ENCODE data around the gene ARV1.

DNA sequence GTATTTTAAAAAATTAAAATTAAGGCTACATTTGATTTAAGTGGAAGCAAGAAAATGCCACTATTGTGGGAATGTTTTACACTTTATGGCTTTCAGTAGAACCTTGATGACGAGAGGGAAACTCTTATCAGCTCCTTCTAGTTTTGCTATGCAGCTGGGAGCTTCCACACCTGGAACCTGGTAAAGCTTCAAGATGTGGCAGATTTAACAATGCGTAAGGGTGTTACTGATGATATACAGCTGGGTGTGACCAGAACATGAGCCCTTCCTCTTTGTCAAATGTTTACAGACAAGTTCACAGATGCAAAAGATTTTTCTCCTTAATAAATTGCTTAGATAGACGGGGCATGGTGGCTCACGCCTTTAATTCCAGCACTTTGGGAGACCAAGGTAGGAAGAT lies 20.5 kb upstream of the ARV1 start:
- TF ChIP-seq, protein P1, sequence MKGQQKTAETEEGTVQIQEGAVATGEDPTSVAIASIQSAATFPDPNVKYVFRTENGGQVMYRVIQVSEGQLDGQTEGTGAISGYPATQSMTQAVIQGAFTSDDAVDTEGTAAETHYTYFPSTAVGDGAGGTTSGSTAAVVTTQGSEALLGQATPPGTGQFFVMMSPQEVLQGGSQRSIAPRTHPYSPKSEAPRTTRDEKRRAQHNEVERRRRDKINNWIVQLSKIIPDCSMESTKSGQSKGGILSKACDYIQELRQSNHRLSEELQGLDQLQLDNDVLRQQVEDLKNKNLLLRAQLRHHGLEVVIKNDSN (IDR thresholded peaks at IDR 0.05), result no peak
- no peak for TF ChIP-seq CEBPB (IDR thresholded peaks at IDR 0.05)
- TF ChIP-seq TEAD4 (IDR thresholded peaks at IDR 0.05), result no peak
- no peak for TF ChIP-seq TCF12 (IDR thresholded peaks at IDR 0.05; ENCODE audit: low read depth)
- TF ChIP-seq, protein P2, sequence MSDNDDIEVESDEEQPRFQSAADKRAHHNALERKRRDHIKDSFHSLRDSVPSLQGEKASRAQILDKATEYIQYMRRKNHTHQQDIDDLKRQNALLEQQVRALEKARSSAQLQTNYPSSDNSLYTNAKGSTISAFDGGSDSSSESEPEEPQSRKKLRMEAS (IDR thresholded peaks at IDR 0.05), result no peak
- no peak for TF ChIP-seq REST (IDR thresholded peaks at IDR 0.05; ENCODE audit: low read depth)
- no peak for TF ChIP-seq EP300 (IDR thresholded peaks at IDR 0.05; ENCODE audit: borderline replicate concordance)
- TF ChIP-seq RAD21 (IDR thresholded peaks at IDR 0.05; ENCODE audit: low read depth), result no peak
- no peak for TF ChIP-seq YY1 (IDR thresholded peaks at IDR 0.05; ENCODE audit: low read depth)
- no peak for TF ChIP-seq TAF1 (IDR thresholded peaks at IDR 0.05; ENCODE audit: low read depth)
